Right lung (tissue), 5 donors: ENCODE data around the gene SLC8B1. TPM values are rescaled to one million over a fixed set of nuclear protein-coding genes. Genes with fewer than 3 reads are reported as not detected.

Experiments used
- DNase-seq, 2 donors: peaks; one replicate each; pipeline ENCODE4 v3.0.0-alpha.2; 2013
- polyA plus RNA-seq, 5 donors: library from polyadenylated mRNA; unstranded; fragments of 120-200 nt; gene quantifications; one replicate each; pipeline versions ENCODE4 v1.2.1 to v1.2.3, GENCODE V29; 2013; ENCODE audit warnings: inconsistent platforms in 1 of 5, low replicate concordance in 1 of 5; ENCODE audit not compliant: insufficient read length in 5 of 5, insufficient read depth in 1 of 5

SLC8B1 gene
- polyA plus RNA-seq, 5 donors, result 10.5 to 16.8 (median 14.5) TPM

DNA sequence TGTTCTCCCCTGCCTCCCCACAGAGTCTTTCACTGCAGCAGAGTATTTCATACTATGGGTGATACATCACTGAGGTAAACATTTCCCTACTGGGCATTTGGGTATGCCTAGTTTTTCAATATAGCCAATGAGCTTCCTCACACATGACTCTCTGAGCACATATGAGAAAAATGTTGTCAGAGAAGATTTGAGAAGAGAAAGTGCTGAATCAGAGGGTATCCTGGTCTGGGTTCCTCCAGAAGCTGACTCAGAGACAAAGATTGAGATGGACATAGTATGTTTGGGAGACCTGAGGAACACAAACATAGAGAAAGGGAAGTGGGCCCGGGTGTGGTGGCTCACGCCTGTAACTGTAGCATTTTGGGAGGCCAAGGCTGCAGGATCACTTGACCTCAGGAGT is 12.6 kb downstream of the SLC8B1 start:
- DNase-seq, result no peak

DNA sequence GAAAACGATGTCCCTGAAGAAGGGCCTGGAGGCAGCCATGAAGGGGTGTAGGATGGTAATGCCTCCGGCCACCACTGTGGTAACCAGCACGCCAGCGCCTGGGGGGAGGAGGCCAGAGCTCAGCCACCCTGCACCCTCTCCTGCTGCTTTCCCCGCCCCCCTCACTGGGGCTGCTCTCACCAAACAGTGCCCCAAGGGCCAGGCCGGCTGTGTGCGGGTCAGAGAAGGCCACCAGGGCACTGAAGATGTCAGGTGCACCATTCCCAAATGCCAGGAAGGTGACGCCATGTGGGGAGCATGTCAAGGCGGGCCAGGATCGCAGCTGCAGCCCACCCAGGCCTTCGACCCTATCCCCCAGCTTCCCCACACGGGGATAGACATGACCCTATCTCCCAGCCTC is 14.5 kb downstream of the SLC8B1 start:
- no peak for DNase-seq

DNA sequence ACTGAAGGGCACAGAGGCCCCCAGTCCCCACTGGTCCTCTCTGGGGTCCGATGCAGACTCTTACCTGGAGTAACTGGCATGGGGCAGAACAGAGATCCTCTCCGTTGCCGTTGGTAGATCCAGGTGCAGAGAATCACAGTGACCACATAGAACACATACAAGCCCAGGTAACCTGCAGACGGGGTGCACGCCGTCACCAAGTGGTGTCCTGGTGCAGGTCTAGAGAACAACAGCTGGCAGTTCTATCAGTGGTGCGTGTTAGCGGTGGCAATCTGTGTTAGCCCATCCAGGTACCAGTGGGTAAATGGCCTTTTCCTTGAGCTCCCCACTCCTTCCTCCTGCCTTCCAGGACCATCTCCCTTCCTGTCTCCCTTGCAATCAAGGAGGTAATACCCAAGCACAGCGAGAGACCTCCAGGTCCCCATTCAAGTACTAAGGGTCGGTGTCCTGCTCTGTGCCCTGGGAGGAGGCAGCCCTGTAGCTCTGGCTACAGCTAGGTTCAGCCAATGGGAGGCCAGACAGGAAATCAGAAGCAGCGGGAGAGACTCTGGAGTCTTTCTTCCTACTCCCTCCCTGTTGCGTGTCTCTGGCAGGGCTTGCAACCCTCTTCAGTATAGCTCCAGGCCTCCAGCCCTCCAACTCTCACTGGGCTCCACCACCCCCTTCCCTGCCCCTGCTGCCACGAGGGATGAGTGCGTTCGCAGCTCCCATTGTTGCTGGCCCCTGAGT is 15.8 kb downstream of the SLC8B1 start:
- no peak for DNase-seq

DNA sequence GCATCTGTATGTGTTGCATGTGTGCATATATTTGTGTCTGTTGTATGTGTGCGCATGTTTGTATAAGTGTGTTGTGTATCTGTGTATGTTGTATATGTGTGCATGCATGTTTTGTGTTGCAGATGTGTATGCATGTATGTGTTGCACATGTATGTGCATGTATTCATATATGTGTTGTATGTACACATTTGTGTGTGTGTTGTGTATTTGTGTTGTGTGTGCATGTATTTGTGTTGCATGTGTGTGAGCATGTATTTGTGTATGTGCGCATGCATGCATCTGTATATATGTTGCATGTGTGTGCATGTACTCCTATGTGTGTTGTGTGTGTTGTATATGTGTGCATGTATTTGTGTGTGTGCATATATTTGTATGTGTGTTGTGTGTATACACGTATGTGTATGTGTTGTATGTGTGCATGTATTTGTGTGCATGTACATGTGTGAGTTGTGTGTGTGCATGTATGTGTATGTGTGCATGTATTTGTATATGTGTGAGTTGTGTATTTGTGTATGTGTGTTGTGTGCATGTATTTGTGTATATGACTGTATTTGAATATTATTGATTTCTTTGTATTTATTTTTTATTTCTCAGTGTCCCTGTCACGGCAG is 16.8 kb downstream of the SLC8B1 start:
- DNase-seq, result no peak

DNA sequence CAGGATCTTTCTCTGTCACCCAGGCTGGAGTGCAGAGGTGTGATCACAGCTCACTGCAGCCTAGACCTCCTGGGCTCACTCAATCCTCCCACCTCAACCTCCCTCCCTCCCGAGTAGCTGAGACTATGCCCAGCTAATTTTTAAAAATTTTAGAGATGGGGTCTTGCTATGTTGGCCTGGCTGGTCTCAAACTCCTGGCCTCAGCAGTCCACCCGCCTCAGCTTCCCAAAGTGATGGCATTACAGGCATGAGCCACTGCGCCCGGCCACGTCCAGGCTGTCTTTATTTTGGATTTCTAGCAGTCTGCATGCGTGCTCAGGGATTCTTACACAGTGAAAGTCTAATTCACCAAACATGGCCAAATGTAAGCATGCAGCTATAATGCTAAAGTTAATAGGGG is 17.8 kb downstream of the SLC8B1 start:
- DNase-seq, result no peak

DNA sequence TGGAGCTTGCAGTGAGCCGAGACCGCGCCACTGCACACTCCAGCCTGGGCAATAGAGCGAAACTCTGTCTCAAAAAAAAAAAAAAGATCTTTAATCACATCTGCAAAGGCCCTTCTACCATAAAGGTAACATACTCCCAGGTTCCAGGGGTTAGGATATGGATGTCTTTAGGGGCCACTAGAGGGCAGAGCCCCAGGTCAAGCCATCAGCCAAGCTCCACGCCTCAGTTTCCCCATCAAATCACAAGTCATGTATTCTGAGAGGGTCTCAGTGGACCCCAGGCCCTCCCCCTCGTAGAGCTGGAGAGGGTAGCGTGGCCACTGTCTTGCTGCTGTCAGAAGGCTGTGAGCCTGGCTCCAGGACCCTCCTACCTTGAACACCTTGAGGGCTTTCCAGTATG is 18.8 kb downstream of the SLC8B1 start:
- DNase-seq, result no peak

DNA sequence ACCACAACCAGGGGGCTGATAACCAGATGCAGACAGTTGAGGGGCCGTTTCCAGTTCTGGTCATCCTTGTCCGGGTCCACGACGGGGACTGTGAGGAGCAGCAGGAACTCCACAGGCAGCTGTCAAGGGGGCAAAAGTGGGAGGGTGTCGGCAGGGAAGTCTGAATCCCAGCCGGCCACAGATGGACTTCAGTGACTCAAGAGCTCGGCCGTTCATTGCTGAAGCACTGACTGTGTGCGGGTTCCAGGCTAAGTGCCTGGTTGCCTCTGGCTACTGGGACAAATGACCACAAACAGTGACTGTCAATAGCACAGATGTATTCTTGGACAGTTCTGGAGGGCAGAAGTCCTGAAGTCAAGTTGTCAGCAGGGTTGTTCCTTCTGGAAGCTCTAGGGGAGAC is 19.6 kb downstream of the SLC8B1 start:
- DNase-seq, result no peak

DNA sequence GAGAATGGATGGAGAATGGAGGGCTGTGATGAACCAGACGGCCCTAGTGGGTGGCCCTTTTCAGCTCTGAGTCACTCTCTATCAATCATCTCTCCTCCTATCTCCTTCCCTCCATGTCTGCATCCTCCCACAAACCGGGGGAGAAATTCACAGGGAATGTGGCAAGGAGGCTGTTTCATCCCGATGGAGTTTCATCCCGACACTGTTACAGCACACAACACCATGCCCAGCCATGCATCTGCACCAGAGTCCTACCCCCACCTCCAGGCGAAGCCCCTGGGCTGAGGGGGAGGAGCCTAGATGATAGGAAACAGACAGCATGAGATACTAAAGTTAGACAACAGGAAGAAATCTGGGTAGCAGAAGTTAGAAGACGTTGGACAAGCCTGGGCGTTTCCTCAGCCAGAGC is 20.8 kb downstream of the SLC8B1 start:
- DNase-seq, result no peak

DNA sequence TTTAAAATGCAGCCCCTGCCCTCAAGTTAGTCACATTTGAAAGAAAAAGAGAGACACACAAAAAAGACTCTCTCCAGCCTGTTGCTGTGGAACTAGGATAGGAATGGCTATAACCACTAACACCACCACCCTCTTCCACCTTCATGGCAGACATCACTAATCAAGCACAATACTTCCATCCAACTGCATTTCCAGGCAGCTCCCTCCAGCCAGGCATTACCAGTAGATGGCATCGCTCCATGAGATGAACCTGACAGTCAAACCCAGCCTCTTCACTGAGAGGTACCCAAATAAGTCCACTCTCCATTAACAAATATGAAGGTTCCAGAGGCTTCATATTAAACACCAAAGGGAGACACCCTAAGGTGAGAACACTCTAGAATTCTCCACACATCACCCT is 24.4 kb downstream of the SLC8B1 start:
- no peak for DNase-seq

DNA sequence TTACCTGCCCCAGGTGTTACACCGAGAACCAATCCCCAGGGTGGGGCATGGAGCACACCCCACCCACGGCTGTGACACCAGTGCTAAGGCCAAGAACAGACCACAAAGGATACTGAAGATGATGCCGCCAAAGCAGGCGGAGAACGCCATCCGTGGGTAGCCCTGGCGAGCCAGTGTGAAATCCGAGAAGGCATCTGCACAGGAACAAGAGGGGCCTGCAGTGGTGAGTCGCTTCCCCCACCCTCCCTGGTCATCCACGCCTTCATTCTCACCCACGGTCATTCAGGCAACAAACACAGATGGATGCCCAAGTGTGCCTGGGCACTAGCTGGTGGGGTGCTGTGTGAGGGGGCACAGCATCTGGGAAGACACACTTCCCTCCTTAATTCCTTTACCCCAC is 28.5 kb downstream of the SLC8B1 start:
- DNase-seq, result no peak

DNA sequence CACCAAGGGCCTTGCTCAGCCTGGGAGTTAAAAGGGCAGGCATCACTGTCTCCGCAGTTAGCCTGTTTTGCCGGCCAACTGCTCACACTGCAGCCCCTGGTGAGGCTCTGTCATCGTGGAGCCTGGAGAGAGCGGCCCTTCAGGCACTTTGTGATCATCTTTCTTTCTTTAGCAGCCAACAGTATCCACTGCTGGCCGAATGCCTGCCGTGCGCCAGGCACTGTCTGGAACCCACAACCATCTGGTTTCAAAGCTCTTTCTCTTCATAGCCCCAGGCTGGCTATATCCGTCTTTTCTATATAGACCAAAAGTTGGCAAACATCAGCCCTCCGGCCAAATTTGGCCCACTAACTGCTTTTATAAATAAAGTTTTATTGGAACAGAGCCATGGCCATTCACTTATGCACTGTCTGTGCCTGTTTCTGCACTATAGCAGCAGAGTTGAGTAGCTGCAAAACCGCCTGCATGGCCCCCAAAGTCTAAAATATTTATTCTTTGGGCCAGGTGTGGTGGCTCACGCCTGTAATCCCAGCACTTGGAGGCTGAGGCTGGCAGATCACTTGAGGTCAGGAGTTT is 29.5 kb downstream of the SLC8B1 start:
- no peak for DNase-seq

DNA sequence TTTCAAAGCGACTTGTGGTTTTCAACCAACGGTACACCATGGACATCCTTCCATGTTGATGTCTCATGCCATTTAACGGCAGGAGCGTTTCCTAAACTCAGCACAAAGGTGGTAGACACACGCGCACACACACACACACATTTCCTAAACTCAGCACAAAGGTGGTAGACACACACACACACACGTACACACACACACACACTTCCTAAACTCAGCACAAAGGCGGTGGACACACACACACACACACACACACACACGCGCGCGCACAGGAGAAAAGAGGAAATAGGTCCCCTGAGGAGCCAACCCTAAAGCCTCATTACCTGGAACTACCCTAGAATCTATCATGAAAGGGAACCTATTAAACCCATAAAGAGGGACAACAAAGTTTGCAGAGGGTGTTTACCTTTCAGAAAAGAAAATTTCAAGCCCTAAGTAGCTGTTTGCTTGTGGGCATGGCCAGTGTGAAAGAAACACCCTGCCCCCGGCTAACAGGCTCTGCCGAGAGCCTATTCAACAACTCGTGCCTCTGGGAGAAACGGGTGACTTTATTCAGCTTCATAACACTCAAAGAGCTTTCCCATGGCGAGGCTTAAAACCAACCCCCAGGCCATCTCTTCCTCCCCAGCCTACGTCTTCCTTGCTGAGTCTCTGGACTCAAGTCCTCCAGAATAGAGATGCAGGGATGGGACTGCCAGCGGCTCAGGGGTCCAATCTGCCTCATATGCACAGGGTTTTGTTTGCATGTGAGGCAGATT is 31.8 kb downstream of the SLC8B1 start:
- DNase-seq, result no peak

DNA sequence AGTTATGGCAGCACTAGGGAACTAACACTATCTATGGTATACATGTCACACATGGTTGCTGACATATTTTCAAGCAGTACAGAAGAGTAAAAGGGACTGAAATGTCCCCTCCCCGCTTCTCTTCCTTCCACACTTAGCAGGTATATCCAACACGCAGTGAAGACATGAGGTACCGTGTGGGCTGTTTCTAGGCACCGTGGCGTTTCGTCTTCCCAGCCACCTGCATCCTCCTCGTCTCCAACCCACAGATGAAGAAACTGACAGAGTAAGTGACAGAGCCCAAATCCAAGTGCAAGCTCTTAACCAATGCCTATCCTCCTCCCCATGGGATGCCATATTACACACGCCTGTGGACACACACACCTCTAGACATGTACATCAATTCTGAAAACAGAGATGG is 32.4 kb downstream of the SLC8B1 start:
- DNase-seq, result no peak

DNA sequence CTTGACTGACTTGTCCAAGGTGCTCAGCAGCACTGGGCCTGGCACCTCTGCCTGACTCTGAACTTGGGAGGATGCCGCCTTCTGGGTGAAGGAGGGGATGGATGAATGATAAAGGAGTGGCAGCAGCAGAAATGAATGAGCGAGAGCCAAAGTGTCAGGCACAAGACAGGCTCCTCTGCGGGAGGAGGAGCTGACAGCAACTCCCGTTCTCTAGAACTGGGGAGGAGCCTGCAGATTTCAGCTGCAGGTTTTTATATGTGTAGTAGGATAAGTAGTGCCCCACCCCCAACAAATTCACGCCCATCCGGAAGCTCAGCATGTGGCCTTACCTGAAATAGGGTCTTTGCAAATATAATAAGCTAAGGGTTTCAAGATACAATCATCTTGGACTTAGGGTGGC is 33.1 kb downstream of the SLC8B1 start:
- no peak for DNase-seq

DNA sequence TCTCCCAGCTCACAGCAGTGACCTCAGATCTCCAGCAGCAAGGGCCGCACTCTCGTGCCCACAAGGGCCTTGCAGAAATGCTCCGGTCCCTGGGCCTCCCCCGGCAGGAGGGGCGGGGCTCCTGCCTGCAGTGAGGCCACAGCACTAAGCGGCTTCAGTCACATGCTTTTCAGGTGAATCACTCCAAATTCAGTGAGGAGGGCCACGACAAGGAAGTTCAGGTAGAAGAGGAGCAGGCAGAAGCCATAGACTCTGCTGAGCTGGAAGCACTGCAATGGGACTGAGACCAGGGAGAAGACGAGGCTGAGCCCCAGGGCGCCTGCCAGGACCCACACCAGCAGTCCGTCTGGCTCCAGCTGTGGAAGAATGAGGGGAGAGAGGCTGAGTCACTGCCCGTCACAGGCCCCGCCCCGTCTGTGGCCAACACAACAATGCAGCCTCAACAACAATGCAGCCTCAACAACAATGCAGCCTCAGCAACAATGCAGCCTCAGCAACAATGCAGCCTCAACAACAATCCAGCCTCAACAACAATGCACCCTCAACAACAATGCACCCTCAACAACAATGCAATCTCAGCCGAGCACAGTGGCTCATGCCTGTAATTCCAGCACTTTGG is 35.2 kb downstream of the SLC8B1 start:
- peak in 1 of 2 donors; percentile 9 for DNase-seq

DNA sequence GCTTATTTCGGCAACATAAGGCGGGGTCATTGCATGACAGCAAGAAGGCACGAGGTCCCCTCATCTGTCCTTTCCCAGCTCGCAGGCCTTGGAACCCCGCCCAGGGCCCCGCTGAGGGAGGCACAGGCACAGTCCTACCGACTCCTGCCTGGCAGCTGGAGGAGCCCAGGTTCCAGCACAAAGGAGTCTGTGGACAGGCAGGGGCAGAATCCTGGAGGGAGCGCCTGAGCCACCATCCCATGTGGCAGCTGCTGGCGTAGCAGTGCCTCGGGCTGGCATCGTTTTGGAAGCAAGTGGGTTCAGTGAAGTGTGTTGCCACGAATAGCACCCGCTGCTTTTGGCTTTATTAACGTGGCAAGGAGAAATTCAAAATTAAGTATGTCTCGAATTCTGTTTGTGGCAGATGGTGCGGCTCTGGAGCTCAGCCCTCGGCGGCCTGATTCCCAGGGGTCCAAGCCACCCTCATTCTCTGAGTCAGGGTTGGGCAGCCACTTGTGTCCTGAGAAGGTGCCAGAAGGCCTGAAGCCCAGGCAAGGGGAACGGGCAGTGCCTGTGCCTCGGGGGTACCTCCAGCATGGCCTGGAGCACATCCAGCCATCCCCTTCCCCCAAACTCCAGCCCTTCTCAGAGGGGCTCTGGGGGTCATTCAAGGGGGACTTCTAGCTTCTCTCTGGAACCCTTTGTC is 35.9 kb downstream of the SLC8B1 start:
- DNase-seq, result no peak

DNA sequence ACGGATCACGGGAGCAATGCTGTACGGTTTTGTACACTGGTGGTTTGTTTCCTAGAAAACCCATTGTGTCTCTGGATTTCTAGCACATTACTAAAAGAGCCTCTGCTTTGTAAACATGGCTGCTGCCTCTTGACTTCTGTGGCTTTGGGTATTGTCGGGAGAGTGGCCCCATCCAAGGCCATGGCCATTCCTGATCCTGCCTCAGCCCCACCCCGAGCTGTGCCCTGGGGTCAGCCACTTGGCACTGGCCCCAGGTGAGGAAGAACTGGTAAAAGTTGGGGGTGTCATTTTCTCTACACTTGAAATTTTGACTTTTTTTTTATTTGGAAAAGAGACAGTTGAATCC is 36.5 kb downstream of the SLC8B1 start:
- no peak for DNase-seq

DNA sequence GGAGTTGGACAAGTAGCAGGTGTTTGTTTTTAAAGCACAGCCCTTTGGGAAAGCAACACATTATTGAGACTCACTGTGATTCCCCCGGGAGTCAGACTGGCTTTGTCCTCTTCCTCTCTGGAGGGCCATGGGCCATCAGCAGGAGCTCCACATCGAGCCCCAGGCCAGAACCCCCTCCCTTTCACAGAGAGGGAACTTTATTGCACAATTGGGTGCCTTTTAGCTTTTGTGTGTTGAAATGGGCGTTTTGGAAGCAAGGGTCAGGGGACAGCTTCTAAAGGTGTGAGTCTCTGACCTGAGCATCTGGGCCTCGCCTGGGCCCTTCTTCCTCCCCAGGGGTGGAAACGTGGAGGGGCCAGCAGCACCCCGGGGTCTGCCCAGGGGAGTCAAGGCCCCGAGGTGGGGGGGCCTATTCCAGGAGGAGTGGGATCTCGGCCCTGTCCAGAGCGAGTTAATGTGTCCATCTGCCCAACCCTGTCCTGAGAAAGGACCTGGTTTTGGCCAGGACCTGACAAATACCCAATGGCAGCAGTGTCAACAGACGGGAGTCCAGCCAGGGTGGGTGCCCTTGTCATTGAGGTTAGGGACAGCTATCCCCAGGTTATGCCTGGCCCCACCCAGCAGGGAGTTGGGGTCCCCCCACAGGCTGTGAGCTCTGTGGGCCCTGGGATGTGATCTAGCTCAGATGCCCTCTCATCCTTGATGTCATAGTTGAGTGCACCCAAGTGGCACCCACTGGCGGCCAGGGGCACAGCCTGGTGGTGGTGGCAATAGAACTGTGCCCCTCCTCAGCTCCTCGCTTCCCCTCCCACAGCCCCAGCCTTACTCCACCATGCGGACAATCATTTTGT is 37.1 kb downstream of the SLC8B1 start:
- no peak for DNase-seq

DNA sequence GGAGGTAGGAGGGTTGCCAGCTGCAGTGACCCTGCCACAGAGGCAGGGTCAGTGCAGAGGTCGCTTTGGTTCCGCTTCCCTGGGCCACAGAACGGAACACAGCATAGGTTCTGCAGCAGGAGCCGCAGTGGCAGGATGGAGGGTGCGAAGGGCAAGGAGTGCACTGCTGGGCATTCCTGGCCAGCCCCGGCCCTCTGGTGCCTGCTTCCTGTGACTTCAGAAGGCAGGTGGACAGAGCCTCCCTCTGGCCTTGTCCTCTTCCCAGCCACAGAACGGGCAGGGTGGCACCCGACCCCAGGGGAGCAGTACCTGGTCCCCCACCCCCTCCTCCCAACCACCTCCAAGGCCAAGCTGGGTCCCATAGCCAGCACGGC is 37.7 kb downstream of the SLC8B1 start:
- no peak for DNase-seq

DNA sequence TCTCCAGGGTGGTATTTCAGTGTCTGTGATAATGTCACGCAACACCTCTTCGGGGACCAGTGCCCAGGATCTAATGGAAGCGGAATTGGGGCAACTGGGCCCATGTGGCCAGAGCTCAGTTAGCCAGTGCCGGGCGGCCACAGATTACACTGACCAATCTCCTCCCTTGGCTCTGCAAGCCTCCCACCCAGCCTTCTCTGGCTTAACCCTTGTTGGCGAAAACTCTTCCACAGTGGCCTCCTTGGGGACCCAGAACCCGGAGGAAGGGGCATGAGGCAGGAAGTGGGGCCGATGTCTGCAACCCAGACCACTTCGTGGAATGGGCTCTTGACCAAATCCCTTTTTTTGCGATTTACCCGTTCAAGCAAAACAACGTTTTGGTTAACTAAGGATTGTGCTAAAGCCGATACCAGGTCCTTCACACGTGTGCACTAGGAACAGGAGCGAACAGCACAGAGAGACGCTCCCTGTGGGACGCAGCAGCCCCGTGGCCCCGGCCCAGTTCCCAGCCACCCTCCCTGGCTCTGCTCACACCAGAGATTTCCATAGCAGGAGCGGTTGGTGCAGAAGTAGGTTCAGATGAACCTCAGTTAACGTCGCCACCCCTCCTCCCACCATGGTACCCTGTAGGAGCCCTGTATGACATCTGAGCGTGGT is 38.2 kb downstream of the SLC8B1 start:
- no peak for DNase-seq
